Ovary (tissue), 3 donors: ENCODE data around the gene TTR.

Experiments used
- CTCF ChIP-seq, 3 donors: fragments of 450-650 bp in 2 of 3; fragments of 200-600 bp in 1 of 3; IDR thresholded peaks; one replicate each; pipeline versions ENCODE4 v1.5.1 to v1.8.0; 2016 to 2022; ENCODE audit warnings: antibody characterized with exemption in 3 of 3, mild to moderate bottlenecking in 1 of 3
- EP300 ChIP-seq: sonication (generic); formaldehyde crosslinking; IDR thresholded peaks from one replicate; pipeline ENCODE4 v1.6.1; 2017; ENCODE audit warnings: antibody characterized with exemption
- POLR2A ChIP-seq: fragments of 450-650 bp; IDR thresholded peaks from one replicate; pipeline ENCODE4 v1.6.1; 2017; ENCODE audit warnings: antibody characterized with exemption, mild to moderate bottlenecking, moderate library complexity
- donor health status: DM: no; HTN: no; CAD: no.

- TF ChIP-seq CTCF (IDR thresholded peaks at IDR 0.05) (no peak), POLR2A (no peak), EP300 (no peak)
Observed at GRCh38 chr18:31553800-31554199, 37.9 kb upstream of the TTR start.
